Measurements from ENCODE around the gene YAF2.

Gene YAF2

GRCh38 chr12:42145552-42146215 is 92.4 kb downstream of the YAF2 start:
- no peak for DNase-seq (ENCODE audit: low read depth in 2 of 3, low spot score in 1 of 3)

- no peak for DNase-seq (ENCODE audit: low read depth in 2 of 3, low spot score in 1 of 3)
Measured at GRCh38 chr12:42145197-42145549, 92.9 kb downstream of the YAF2 start.

- peak; percentile 63 to 81 (median 64) for DNase-seq (ENCODE audit: low read depth in 2 of 3, low spot score in 1 of 3)
Measured at GRCh38 chr12:42144408-42145196, 93.4 kb downstream of the YAF2 start, which contains the start of gene GXYLT1. GXYLT1 (minus strand) TSS chr12:42144874; CDS start chr12:42144646, 228 bp downstream.

- peak in 1 of 3 donors; percentile 6 for DNase-seq (ENCODE audit: low read depth in 2 of 3, low spot score in 1 of 3)
Measured at GRCh38 chr12:42144158-42144407, 94.0 kb downstream of the YAF2 start.

GRCh38 chr12:42143452-42144157 is 94.4 kb downstream of the YAF2 start:
- no peak for DNase-seq (ENCODE audit: low read depth in 2 of 3, low spot score in 1 of 3)

- no peak for DNase-seq (ENCODE audit: low read depth in 2 of 3, low spot score in 1 of 3)
Measured at GRCh38 chr12:42141981-42142606, 96.0 kb downstream of the YAF2 start.

GRCh38 chr12:42140901-42141300 is 97.1 kb downstream of the YAF2 start:
- no peak for DNase-seq (ENCODE audit: low read depth in 2 of 3, low spot score in 1 of 3)

GRCh38 chr12:42135259-42135814 is 102.7 kb downstream of the YAF2 start:
- no peak for DNase-seq (ENCODE audit: low read depth in 2 of 3, low spot score in 1 of 3)

- DNase-seq (ENCODE audit: low read depth in 2 of 3, low spot score in 1 of 3): no peak
Measured at GRCh38 chr12:42130672-42131402, 107.2 kb downstream of the YAF2 start.

GRCh38 chr12:42129595-42130204 is 108.3 kb downstream of the YAF2 start:
- DNase-seq (ENCODE audit: low read depth in 2 of 3, low spot score in 1 of 3): no peak

- no peak for DNase-seq (ENCODE audit: low read depth in 2 of 3, low spot score in 1 of 3)
Measured at GRCh38 chr12:42128888-42129287, 109.2 kb downstream of the YAF2 start.

- DNase-seq (ENCODE audit: low read depth in 2 of 3, low spot score in 1 of 3): no peak
Measured at GRCh38 chr12:42128327-42128726, 109.7 kb downstream of the YAF2 start.

- no peak for DNase-seq (ENCODE audit: low read depth in 2 of 3, low spot score in 1 of 3)
Measured at GRCh38 chr12:42126963-42127362, 111.1 kb downstream of the YAF2 start.

- no peak for DNase-seq (ENCODE audit: low read depth in 2 of 3, low spot score in 1 of 3)
Measured at GRCh38 chr12:42125388-42125767, 112.7 kb downstream of the YAF2 start.

- no peak for DNase-seq (ENCODE audit: low read depth in 2 of 3, low spot score in 1 of 3)
Measured at GRCh38 chr12:42124764-42125387, 113.2 kb downstream of the YAF2 start.

- no peak for DNase-seq (ENCODE audit: low read depth in 2 of 3, low spot score in 1 of 3)
Measured at GRCh38 chr12:42119085-42119633, 118.9 kb downstream of the YAF2 start.

GRCh38 chr12:42118136-42118879 is 119.7 kb downstream of the YAF2 start:
- no peak for DNase-seq (ENCODE audit: low read depth in 2 of 3, low spot score in 1 of 3)

- DNase-seq (ENCODE audit: low read depth in 2 of 3, low spot score in 1 of 3): no peak
Measured at GRCh38 chr12:42109031-42109430, 129.0 kb downstream of the YAF2 start.
